Neutrophil (primary cell): Measurements from ENCODE around the gene CPNE2.

Experiments used
- H3K27ac ChIP-seq: fragments of 200-600 bp; sonication (generic); 2 replicates; pipeline ENCODE4 v1.5.1; 2016; ENCODE audit warnings: mild to moderate bottlenecking, moderate library complexity
- H3K27me3 ChIP-seq: fragments of 200-600 bp; sonication (generic); 2 replicates; pipeline ENCODE4 v1.6.0; 2016; ENCODE audit warnings: mild to moderate bottlenecking
- H3K36me3 ChIP-seq: fragments of 200-600 bp; sonication (generic); 2 replicates; pipeline ENCODE4 v1.5.1; 2017
- H3K4me1 ChIP-seq, 2 experiments: fragments of 200-600 bp in 1 of 2; sonication (generic) in 1 of 2; 1 replicate in 1 of 2; 2 replicates in 1 of 2; pipeline versions ENCODE4 v1.5.1 to v1.6.1; 2013 to 2016; ENCODE audit warnings: low read depth in 1 of 2, low read length in 1 of 2, mild to moderate bottlenecking in 1 of 2, moderate library complexity in 1 of 2; ENCODE audit not compliant: control insufficient read depth in 1 of 2, insufficient read depth in 1 of 2
- H3K4me3 ChIP-seq, 2 experiments: fragments of 200-600 bp in 1 of 2; sonication (generic) in 1 of 2; 1 replicate in 1 of 2; 2 replicates in 1 of 2; pipeline ENCODE4 v1.5.1; 2013 to 2016; ENCODE audit warnings: low read depth in 1 of 2, low read length in 1 of 2, mild to moderate bottlenecking in 1 of 2, moderate library complexity in 1 of 2
- H3K9me3 ChIP-seq: fragments of 200-600 bp; sonication (generic); 2 replicates; pipeline ENCODE4 v1.5.1; 2016
- CTCF ChIP-seq: fragments of 200-600 bp; sonication (generic); IDR thresholded peaks from 2 replicates; pipeline ENCODE4 v1.5.1; 2016; ENCODE audit warnings: antibody characterized with exemption

CPNE2 gene

GRCh38 chr16:57113664-57114063 lies 21.3 kb downstream of the CPNE2 start:
- Histone ChIP-seq H3K36me3 (peaks cover 51% of the 10 kb centered on the region), H3K27me3 (no peaks in the 10 kb centered on the region), H3K27ac (peak overlapping the region; percentile 81), H3K9me3 (no peaks in the 10 kb centered on the region), H3K4me1 (peaks cover 51 to 56% of the 10 kb centered on the region in 2 experiments), H3K4me3 (no peak overlapping the region)
- TF ChIP-seq CTCF = no peak

GRCh38 chr16:57115168-57115513 lies 22.8 kb downstream of the CPNE2 start:
- Histone ChIP-seq H3K4me3 (no peak overlapping the region), H3K36me3 (peaks cover 64% of the 10 kb centered on the region), H3K27me3 (no peaks in the 10 kb centered on the region), H3K27ac (no peak overlapping the region), H3K4me1 (peaks cover 39 to 43% of the 10 kb centered on the region in 2 experiments), H3K9me3 (no peaks in the 10 kb centered on the region)
- no peak for TF ChIP-seq CTCF

- H3K27me3 ChIP-seq = no peaks in the 10 kb centered on the region
- H3K9me3 ChIP-seq = no peaks in the 10 kb centered on the region
- peaks cover 67% of the 10 kb centered on the region for H3K36me3 ChIP-seq
- no peak for TF ChIP-seq CTCF
- no peak overlapping the region for H3K4me3 ChIP-seq
- H3K27ac ChIP-seq = no peak overlapping the region
- peaks cover 34 to 38% of the 10 kb centered on the region in 2 experiments for H3K4me1 ChIP-seq
Observed at GRCh38 chr16:57115514-57116182, 23.3 kb downstream of the CPNE2 start.

- Histone ChIP-seq H3K36me3 (peaks cover 80% of the 10 kb centered on the region), H3K4me3 (no peak overlapping the region), H3K27me3 (no peaks in the 10 kb centered on the region), H3K27ac (no peak overlapping the region), H3K9me3 (no peaks in the 10 kb centered on the region), H3K4me1 (peaks cover 20 to 21% of the 10 kb centered on the region in 2 experiments)
- TF ChIP-seq CTCF = no peak
Observed at GRCh38 chr16:57118461-57119084, 26.2 kb downstream of the CPNE2 start.

- no peak for TF ChIP-seq CTCF
- peaks cover 31 to 50% of the 10 kb centered on the region in 2 experiments for H3K4me1 ChIP-seq
- peaks cover 54% of the 10 kb centered on the region for H3K36me3 ChIP-seq
- H3K27me3 ChIP-seq = no peaks in the 10 kb centered on the region
- peak overlapping the region; percentile 85 for H3K27ac ChIP-seq
- H3K4me3 ChIP-seq = no peak overlapping the region
- no peaks in the 10 kb centered on the region for H3K9me3 ChIP-seq
Observed at GRCh38 chr16:57123216-57123973, 31.0 kb downstream of the CPNE2 start.
